GM21381 (cell line): ENCODE data around the gene BUD23.
"Not testable (repeated sequence)": the region's sequence is repeated elsewhere in the genome, so short reads cannot be mapped to it uniquely, and the experiment has no call there.

Source experiments
- ATAC-seq: cut with Tn5 transposase; IDR thresholded peaks from one replicate; pipeline ENCODE4 v1.9.1; 2021; ENCODE audit warnings: mild to moderate bottlenecking, moderate library complexity; ENCODE audit not compliant: unreplicated experiment

The BUD23 gene

DNA sequence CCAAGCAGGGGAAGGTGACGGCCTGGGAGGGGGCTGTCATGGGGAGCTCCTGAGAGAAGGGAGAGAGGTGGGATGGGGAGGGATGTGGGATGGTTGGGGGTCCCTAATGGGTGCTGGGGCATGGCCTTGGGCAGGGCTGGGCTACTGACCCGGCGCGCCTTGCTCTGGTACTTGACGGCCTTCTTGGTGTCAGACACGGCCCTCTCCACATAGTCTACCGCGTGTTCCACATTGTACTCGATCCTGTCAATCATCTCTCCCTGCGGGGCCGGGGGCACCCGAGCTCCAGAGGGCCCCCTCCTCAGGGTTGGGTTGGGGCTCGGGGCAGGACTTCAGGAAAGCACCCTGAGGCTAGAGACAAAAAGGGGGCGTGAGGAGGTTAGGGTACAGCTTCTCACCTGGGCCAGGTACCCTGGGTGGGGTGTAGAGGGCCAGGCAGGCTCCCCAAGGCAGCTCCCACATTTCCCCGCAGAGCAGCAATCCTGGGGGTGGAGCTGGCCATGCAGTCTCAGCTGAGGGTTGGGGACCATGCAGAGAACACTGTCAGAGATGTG is 17.3 kb downstream of the BUD23 start:
- ATAC-seq, result no peak

DNA sequence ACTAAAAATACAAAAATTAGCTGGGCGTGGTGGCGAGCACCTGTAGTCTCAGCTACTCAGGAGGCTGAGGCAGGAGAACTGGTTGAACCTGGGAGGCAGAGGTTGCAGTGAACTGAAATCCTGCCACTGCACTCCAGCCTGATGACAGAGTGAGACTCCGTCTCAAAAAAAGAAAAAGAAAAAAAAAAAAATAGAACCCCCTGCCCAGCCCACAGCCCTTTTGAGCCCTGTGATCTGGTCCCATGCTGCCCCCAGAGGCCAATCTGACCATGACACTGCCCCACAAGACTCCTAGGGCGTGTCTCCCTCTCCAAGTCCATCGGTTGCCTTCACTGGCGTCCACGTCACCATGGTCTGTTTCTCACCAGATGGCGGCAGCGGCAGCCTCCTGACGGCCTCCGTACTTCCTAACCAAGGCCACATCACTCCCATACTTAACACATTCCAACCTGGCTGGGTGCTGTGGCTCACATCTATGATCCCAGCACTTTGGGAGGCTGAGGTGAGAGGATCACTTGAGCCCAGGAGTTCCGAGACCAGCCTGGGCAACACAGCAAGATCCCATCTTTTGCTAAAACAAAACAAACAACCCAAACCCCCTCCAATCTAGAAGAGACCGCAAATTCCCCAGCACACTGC is 18.1 kb downstream of the BUD23 start:
- no peak for ATAC-seq

- ATAC-seq, result no peak
Measured at GRCh38 chr7:73702226-73702625, 18.8 kb downstream of the BUD23 start.

- no peak for ATAC-seq
Measured at GRCh38 chr7:73702665-73703064, 19.3 kb downstream of the BUD23 start.

- no peak for ATAC-seq
Measured at GRCh38 chr7:73703225-73703624, 19.8 kb downstream of the BUD23 start.

GRCh38 chr7:73703757-73704639 is 20.6 kb downstream of the BUD23 start:
- no peak for ATAC-seq

DNA sequence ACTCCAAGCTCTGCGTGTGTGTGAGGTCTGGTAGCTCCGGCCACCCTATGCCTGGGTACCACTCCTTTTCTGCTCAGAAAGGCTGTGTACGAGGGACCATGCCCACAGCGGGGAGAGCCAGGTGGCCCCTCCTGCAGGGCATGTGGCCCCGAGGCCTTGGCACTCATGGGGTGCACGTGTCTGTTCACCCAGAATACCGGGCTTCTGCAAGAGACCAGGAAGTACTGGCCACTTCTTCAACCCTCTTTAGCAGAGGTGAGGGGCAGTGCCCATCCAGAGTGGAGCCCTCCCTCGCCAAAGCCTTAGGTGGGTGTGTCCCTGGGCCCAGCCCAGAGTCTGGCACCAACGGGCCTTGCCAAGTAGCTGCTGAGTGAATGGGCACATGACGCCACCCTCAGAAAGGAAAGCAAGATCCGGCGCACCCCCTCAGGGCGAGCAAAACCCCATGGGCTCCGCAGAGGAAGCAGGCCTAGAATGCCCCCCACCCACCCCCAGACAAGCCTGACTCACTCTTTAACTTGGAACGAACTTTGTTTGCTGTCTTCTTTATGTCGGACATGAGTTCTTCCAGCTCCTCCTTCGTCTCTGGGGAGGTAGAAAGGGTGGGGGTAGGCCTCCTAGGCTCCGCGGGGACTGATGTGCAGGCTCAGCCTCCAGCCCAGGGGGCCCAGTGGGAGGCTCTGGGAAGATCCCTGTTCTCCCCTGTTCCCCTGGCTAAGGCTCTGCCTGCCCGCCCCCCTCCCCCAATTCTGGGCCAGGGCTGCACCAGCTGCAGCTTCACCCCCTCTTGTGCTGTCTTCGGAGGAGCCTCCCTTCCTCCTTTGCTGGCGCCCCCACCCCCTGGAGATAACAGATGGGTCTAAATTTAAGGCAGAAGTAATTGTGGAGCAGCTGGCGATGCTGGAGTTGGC is 21.5 kb downstream of the BUD23 start:
- ATAC-seq, result no peak

GRCh38 chr7:73705551-73705920 is 22.1 kb downstream of the BUD23 start:
- ATAC-seq, result no peak

DNA sequence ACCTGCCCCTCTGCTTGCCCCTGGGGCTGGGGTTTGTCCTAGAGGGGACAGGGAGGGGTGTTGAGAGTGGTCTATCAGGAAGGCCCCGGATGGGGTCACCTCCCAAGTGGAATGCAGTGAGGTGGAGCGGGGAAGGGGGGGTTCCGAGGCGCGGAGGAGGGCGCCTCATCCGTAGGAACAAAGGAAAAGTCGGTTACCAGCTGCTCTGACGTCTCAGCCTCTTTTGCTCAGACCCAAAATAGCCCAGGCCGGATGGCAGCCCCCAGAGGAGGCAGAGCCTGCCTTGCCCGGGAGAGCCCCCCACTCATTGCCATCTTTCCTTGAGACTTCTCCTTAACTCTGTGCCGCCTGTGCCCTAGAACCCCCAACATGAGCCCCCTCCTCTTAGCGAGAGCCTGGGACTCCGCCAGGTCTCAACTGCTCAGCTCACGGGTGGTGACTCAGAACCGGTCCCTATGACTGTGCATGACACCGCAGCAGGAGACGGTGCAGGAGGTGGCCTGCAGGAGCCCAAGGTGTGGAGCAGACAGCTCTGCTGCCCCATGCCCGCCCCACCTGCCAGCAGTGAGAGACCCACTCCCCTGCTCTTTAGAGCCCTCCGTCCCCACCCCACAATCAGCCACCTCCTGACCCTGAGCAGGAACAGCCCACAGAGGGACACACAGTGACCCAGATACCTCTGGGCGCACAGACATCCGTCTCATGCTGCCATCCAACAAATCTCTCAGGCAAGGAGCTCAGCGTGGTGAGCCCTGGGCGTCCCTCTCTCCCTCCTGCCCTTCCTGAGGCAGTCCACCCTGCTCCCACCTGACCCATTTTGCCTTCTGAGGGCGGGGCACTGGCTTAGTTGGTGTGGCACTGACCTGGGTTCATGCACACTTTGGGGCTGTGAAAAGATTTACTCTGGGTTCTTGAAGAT is 23.0 kb downstream of the BUD23 start:
- ATAC-seq, result no peak

DNA sequence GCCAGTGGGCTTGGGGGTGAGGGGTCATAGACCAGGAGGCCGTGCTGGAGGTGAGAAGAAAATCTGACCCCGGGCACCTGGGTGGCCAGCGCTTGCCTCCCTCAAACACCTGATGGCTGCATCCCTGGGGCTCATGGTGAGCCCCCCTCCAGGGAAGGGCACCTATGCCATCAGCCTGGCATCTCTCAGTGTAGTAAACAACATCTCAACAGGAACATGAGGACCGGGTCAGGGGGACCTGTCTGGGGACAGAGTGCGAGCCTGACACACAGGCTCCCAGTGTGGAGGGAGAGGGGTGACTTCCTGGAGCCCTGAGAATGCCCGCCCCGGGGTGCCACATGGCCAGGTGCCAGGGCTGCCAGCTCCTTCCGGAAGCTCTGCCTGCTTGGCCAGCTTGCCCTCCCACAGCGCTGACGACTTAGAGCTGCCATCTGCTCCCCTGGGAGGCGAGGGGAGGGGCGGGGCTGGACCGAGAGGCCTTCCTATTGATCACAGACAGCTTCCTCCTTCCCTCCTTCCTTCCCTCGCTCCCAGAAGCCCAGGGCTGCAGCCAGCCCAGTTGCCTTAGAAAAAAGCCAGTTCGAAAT is 23.7 kb downstream of the BUD23 start:
- ATAC-seq, result no peak

DNA sequence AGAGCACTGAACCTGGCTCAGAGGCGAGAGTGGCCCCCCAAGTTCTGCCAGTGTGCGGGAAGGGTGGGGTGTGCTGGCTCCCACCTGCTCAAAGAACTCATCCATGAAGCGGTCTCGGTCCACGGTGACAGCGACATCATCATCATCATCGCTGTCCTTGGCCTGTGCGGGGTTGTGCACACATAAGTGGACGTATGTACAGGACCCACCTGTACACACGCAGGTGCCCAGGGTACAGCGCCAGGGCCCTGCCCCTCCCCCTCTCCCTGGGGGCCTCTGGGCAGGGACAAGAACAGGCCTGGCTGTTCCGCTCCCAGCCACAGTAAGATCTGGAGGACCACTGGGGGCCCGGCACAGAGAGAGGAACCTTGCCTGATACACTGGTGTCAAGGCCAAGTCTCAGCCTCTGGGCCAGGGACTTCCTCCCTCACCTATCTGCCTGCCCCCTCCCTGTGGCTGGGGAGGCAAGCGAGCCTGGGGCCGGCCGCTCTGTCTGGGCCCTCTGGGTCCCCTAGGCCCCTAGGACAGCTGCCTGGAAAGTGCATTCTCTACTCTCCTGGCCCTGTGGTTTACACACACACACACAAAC is 25.7 kb downstream of the BUD23 start:
- ATAC-seq, result no peak

DNA sequence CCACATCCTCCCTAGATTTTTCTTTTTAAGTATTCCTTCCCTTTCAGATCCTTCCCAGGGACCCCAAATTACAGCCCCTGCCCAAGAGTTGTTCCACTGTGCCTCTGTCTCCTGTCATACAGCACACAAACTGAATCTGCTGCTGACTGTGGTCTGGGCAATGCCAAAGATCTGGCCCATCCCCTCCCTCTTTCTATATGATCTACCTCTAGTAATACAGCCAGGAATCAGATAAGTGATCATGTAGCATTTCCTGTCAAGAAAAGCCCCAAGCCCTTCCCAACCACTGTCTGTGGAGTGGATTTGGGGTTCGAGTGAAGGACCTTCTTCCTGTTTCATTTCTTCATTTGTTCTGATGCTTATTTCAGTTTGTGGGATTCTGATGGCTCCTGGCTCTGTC is 29.4 kb downstream of the BUD23 start:
- ATAC-seq, result no peak

DNA sequence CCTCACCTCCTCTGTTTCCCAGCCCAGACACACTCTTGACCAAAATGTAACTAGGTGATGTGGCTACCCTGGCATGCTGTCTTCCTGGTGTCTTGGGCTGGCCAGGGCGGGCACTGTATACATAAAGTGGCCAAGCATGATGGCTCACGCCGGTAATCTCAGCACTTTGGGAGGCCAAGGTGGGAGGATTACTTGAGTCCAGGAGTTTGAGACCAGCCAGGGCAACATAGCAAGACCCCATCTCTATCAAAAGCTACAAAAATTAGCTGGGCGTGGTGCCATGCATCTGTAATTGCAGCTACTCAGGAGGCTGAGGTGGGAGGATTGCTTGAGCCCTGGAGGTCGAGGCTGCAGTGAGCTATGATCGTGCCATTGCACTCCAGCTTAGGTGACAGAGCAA is 29.9 kb downstream of the BUD23 start:
- not testable (repeated sequence) for ATAC-seq

DNA sequence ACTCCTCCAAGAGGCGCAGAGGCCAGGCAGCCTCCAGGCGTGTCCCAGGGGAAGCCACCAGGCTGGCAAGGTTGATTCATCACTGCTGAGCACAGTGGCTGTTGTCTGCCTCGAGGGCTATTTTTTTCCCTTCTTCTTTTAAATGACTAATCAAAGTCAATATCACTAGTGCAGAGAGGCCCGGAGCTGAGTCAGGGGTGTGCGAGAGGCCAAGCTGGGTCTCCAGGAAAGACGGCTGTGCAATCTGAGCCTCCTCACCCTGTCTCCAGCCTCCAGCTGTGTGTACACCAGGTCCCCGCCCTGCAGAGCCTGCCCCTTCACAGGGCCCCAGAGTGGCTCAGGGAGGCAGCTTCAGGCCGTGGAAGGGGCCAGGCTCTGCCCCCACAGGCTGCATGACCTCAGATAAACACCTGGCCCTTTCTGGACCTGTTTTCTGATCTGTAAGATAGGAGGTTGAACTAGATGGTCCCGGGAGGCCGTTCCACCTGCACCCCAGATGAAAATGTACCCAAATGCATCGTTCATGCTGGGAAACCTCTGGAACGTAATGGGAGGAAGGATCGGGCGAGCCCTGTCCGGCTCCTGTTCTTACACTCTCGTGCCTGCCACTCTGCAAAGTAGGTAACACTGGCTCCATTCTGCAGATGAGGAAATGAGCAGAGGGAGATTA is 32.4 kb downstream of the BUD23 start:
- ATAC-seq, result no peak

DNA sequence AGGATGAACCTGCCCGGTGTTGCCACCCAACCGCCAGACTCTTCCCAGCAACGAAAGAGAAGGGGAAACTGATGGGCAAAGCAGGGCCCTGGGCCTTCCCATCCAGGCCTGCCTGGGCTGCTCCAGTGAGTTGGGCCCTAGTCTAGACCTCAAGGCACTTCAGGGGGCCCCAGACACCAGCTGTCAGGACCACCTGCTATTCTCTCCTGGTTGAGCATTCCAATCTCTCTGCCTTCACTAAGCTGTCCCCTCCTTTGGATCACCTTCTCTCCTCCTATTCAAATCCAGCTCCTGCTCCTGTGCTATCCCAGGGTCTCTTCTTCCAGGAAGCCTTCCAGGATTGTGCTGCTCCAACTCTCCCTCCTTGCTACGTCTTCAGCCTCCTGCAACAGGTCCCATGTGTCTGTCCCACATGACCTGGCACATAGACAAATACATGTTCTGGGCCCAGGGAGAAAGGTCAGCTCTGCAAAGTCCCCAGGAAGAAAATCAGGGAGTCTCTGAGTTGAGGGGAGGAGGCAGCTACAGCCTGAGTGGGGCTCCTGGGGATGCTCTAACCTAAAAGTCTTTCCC is 33.0 kb downstream of the BUD23 start:
- no peak for ATAC-seq

DNA sequence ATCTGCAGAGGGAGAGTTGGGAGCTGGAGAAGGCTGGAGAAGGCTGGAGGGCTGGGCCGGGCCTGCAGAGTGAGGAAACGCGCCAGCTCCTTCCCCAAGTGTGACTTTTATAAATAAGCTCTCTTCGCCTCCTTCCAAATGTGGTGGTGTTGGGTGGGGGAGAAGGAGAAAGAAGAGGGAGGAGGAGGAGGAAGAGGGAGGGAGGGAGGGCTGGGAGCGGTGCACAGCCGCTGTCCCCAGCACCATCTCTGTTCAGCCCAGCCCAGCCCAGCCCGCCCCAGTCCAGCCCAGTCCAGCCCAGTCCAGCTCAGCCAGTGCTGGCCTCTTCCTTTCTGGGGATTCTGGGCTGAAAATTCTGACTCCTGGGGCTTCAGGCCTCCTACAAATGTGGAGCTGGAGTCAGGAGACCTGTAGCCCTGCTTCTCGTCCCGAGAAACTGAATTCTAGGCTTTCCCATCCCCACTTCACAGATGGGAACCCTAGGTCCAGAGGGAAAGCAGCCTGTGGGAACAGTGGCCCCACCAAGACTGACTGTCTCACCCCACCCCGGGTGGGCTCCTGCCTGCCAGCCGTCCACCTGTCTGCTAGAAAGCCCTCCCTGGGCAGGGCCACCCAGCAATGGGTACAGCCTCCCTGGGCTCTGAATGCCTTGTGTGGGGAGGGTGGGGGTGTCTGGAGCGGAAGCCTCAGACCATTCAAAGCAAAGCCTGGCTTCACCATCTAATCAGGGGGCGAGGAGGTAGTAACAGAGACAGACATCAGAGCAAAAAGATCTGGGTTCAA is 33.8 kb downstream of the BUD23 start:
- no peak for ATAC-seq

GRCh38 chr7:73717991-73718405 is 34.6 kb downstream of the BUD23 start:
- no peak for ATAC-seq

- no peak for ATAC-seq
Measured at GRCh38 chr7:73718438-73718881, 35.1 kb downstream of the BUD23 start.
